Neuronal stem cell (in vitro differentiated cells): Measurements from ENCODE around the gene LCN2.

Source experiments
- DNase-seq: peaks from one replicate; pipeline ENCODE4 v3.0.0-alpha.2; 2013; ENCODE audit warnings: low spot score
- H2AFZ ChIP-seq: one replicate; pipeline ENCODE4 v1.6.1; 2013; ENCODE audit warnings: mild to moderate bottlenecking, low read length, inconsistent platforms
- H2AK5ac ChIP-seq: 2 replicates; pipeline ENCODE4 v1.6.1; 2013; ENCODE audit warnings: low read depth, mild to moderate bottlenecking, inconsistent platforms, low read length, moderate library complexity, mixed read lengths
- H2BK120ac ChIP-seq: 2 replicates; pipeline ENCODE4 v1.6.1; 2013; ENCODE audit warnings: low read depth, mild to moderate bottlenecking, inconsistent platforms, low read length, moderate library complexity, mixed read lengths
- H2BK12ac ChIP-seq: one replicate; pipeline ENCODE4 v1.6.1; 2013; ENCODE audit warnings: low read length, inconsistent platforms
- H2BK15ac ChIP-seq: 2 replicates; pipeline ENCODE4 v1.6.1; 2013; ENCODE audit warnings: mild to moderate bottlenecking, low read length, inconsistent platforms, mixed read lengths
- H2BK5ac ChIP-seq: one replicate; pipeline ENCODE4 v1.6.1; 2013; ENCODE audit warnings: inconsistent platforms, mild to moderate bottlenecking, low read length, moderate library complexity
- H3K14ac ChIP-seq: one replicate; pipeline ENCODE4 v1.6.1; 2013; ENCODE audit warnings: low read length, inconsistent platforms
- H3K18ac ChIP-seq: 2 replicates; pipeline ENCODE4 v1.6.1; 2013; ENCODE audit warnings: low read length, inconsistent platforms
- H3K23ac ChIP-seq: 2 replicates; pipeline ENCODE4 v1.6.1; 2013; ENCODE audit warnings: low read depth, mild to moderate bottlenecking, mixed read lengths, low read length, inconsistent platforms; ENCODE audit not compliant: poor library complexity
- H3K27ac ChIP-seq: replicated peaks from 3 replicates; pipeline ENCODE4 v1.5.1; 2013; ENCODE audit warnings: low read length, inconsistent platforms
- H3K27me3 ChIP-seq, 3 experiments: 2 replicates each; pipeline ENCODE4 v1.6.1; 2013; ENCODE audit warnings: low read length in 3 of 3, mild to moderate bottlenecking in 2 of 3, inconsistent platforms in 1 of 3, low read depth in 1 of 3, mixed read lengths in 1 of 3, moderate library complexity in 1 of 3; ENCODE audit not compliant: control insufficient read depth in 3 of 3, insufficient read depth in 3 of 3
- H3K36me3 ChIP-seq, 2 donors: replicated peaks in 1 of 2; 2 replicates each; pipeline ENCODE4 v1.6.1; 2013; ENCODE audit warnings: low read length in 2 of 2; ENCODE audit not compliant: control insufficient read depth in 2 of 2, insufficient read depth in 2 of 2
- H3K4ac ChIP-seq: 2 replicates; pipeline ENCODE4 v1.6.1; 2013; ENCODE audit warnings: inconsistent platforms, mild to moderate bottlenecking, low read length, moderate library complexity
- H3K4me1 ChIP-seq, 2 donors: 1 replicate in 1 of 2; 2 replicates in 1 of 2; pipeline ENCODE4 v1.6.1; 2013; ENCODE audit warnings: low read length in 2 of 2, low read depth in 1 of 2; ENCODE audit not compliant: control insufficient read depth in 2 of 2, insufficient read depth in 1 of 2
- H3K4me2 ChIP-seq: one replicate; pipeline ENCODE4 v1.6.1; 2013; ENCODE audit warnings: mild to moderate bottlenecking, low read length, inconsistent platforms; ENCODE audit not compliant: insufficient read depth, poor library complexity, severe bottlenecking
- H3K4me3 ChIP-seq, 2 donors: 2 replicates each; pipeline ENCODE4 v1.5.1; 2013; ENCODE audit warnings: low read length in 2 of 2, mild to moderate bottlenecking in 2 of 2, inconsistent platforms in 1 of 2, moderate library complexity in 1 of 2
- H3K79me1 ChIP-seq: one replicate; pipeline ENCODE4 v1.6.1; 2013; ENCODE audit warnings: low read depth, mild to moderate bottlenecking, inconsistent platforms, low read length, moderate library complexity
- H3K9ac ChIP-seq: one replicate; pipeline ENCODE4 v1.6.1; 2013; ENCODE audit warnings: mild to moderate bottlenecking, low read depth, low read length, inconsistent platforms; ENCODE audit not compliant: poor library complexity
- H3K9me3 ChIP-seq, 2 donors: replicated peaks in 1 of 2; 2 replicates each; pipeline versions ENCODE3 to v1.6.1; 2013; ENCODE audit warnings: low read length in 2 of 2, mild to moderate bottlenecking in 2 of 2, inconsistent platforms in 1 of 2, low read depth in 1 of 2, mixed read lengths in 1 of 2, moderate library complexity in 1 of 2; ENCODE audit not compliant: control insufficient read depth in 2 of 2, insufficient read depth in 1 of 2
- H4K8ac ChIP-seq: one replicate; pipeline ENCODE4 v1.6.1; 2013; ENCODE audit warnings: low read depth, mild to moderate bottlenecking, inconsistent platforms, low read length, moderate library complexity
- H4K91ac ChIP-seq: one replicate; pipeline ENCODE4 v1.6.1; 2013; ENCODE audit warnings: low read length, low read depth, mild to moderate bottlenecking, inconsistent platforms; ENCODE audit not compliant: poor library complexity
- WGBS, 2 donors: extraction: QIAGEN DNeasy Blood & Tissue Kit; methylation state at CpG; one replicate each; pipeline ENCODE4 v1.1.7; 2013; ENCODE audit warnings: missing lambda C conversion rate in 2 of 2, mixed read lengths in 1 of 2; ENCODE audit not compliant: insufficient read length in 2 of 2, insufficient replicate concordance in 1 of 2; ENCODE audit errors: extremely low coverage in 2 of 2; 5-methylcytosine and 5-hydroxymethylcytosine counted together

The LCN2 gene

GRCh38 chr9:128104171-128104618, 45.1 kb upstream of the LCN2 start:
- no CpG with 5 or more reads among the region's 6 CpGs for WGBS, 2 donors
- H2BK12ac ChIP-seq = no peak overlapping the region
- H3K36me3 ChIP-seq = peaks cover 64 to 85% of the 10 kb centered on the region in 2 donors
- no peak overlapping the region for H3K9ac ChIP-seq
- no peak overlapping the region for H2AK5ac ChIP-seq
- H3K4ac ChIP-seq = no peak overlapping the region
- H3K27me3 ChIP-seq = no peaks in the 10 kb centered on the region
- H4K8ac ChIP-seq = no peak overlapping the region
- no peak overlapping the region for H3K14ac ChIP-seq
- peaks cover 5% of the 10 kb centered on the region for H3K79me1 ChIP-seq
- peaks cover 0 to 1% of the 10 kb centered on the region in 2 donors for H3K9me3 ChIP-seq
- H3K4me3 ChIP-seq = no peak overlapping the region
- no peak overlapping the region for H2BK5ac ChIP-seq
- no peak overlapping the region for H3K18ac ChIP-seq
- H4K91ac ChIP-seq = no peak overlapping the region
- no peak overlapping the region for H2AFZ ChIP-seq
- no peak overlapping the region for H2BK15ac ChIP-seq
- H3K4me2 ChIP-seq = no peak overlapping the region
- H3K4me1 ChIP-seq = peaks cover 7 to 12% of the 10 kb centered on the region in 2 donors
- H3K23ac ChIP-seq = no peak overlapping the region
- DNase-seq = no peak
- no peak overlapping the region for H2BK120ac ChIP-seq
- no peak overlapping the region for H3K27ac ChIP-seq

- peaks cover 0 to 1% of the 10 kb centered on the region in 2 donors for H3K9me3 ChIP-seq
- H3K4me1 ChIP-seq = no peaks in the 10 kb centered on the region
- H3K18ac ChIP-seq = no peak overlapping the region
- no peak overlapping the region for H2AK5ac ChIP-seq
- peak overlapping the region; percentile 58 for H2BK12ac ChIP-seq
- no peak overlapping the region for H3K4me2 ChIP-seq
- no peak overlapping the region for H3K27ac ChIP-seq
- no peak overlapping the region for H3K4me3 ChIP-seq
- H3K79me1 ChIP-seq = no peaks in the 10 kb centered on the region
- no peak overlapping the region for H2AFZ ChIP-seq
- peaks cover 66 to 87% of the 10 kb centered on the region in 2 donors for H3K36me3 ChIP-seq
- H3K23ac ChIP-seq = peak overlapping the region; percentile 65
- no peak overlapping the region for H4K91ac ChIP-seq
- peak overlapping the region; percentile 21 for H3K9ac ChIP-seq
- H3K4ac ChIP-seq = no peak overlapping the region
- H2BK120ac ChIP-seq = no peak overlapping the region
- H3K27me3 ChIP-seq = no peaks in the 10 kb centered on the region
- H2BK5ac ChIP-seq = no peak overlapping the region
- no peak overlapping the region for H2BK15ac ChIP-seq
- no peak overlapping the region for H3K14ac ChIP-seq
- no peak for DNase-seq
- no CpG with 5 or more reads among the region's 21 CpGs for WGBS, 2 donors
- H4K8ac ChIP-seq = no peak overlapping the region
Observed at GRCh38 chr9:128105538-128106175, 43.6 kb upstream of the LCN2 start.

- Histone ChIP-seq H3K23ac (peak overlapping the region; percentile 43), H3K14ac (no peak overlapping the region), H4K91ac (no peak overlapping the region), H3K4me2 (no peak overlapping the region), H2AFZ (no peak overlapping the region), H3K36me3 (peaks cover 59 to 80% of the 10 kb centered on the region in 2 donors), H3K9ac (no peak overlapping the region), H3K18ac (no peak overlapping the region), H2BK5ac (peak overlapping the region; percentile 66), H2BK15ac (no peak overlapping the region), H3K27ac (no peak overlapping the region), H3K79me1 (no peaks in the 10 kb centered on the region), H3K4me1 (no peaks in the 10 kb centered on the region), H2AK5ac (no peak overlapping the region), H3K4me3 (no peak overlapping the region), H3K4ac (no peak overlapping the region), H3K27me3 (no peaks in the 10 kb centered on the region), H2BK120ac (no peak overlapping the region), H3K9me3 (peaks cover 0 to 1% of the 10 kb centered on the region in 2 donors), H2BK12ac (peak overlapping the region; percentile 16), H4K8ac (no peak overlapping the region)
- no peak for DNase-seq
- no CpG with 5 or more reads among the region's 23 CpGs for WGBS, 2 donors
Observed at GRCh38 chr9:128106181-128106939, 42.9 kb upstream of the LCN2 start.

- H2BK12ac ChIP-seq = peak overlapping the region; percentile 16
- H3K23ac ChIP-seq = peak overlapping the region; percentile 43
- H3K4me3 ChIP-seq = no peak overlapping the region
- no peak overlapping the region for H3K14ac ChIP-seq
- H3K9ac ChIP-seq = no peak overlapping the region
- H3K18ac ChIP-seq = no peak overlapping the region
- no peak for DNase-seq
- no peak overlapping the region for H3K4ac ChIP-seq
- no peaks in the 10 kb centered on the region for H3K4me1 ChIP-seq
- no peak overlapping the region for H3K27ac ChIP-seq
- H2AFZ ChIP-seq = no peak overlapping the region
- no peak overlapping the region for H2BK15ac ChIP-seq
- no peak overlapping the region for H4K8ac ChIP-seq
- H3K27me3 ChIP-seq = no peaks in the 10 kb centered on the region
- H4K91ac ChIP-seq = no peak overlapping the region
- H3K36me3 ChIP-seq = peaks cover 54 to 73% of the 10 kb centered on the region in 2 donors
- peaks cover 0 to 1% of the 10 kb centered on the region in 2 donors for H3K9me3 ChIP-seq
- no peak overlapping the region for H2BK120ac ChIP-seq
- H3K79me1 ChIP-seq = no peaks in the 10 kb centered on the region
- H2AK5ac ChIP-seq = no peak overlapping the region
- no peak overlapping the region for H3K4me2 ChIP-seq
- H2BK5ac ChIP-seq = peak overlapping the region; percentile 66
- no CpG with 5 or more reads among the region's 23 CpGs for WGBS, 2 donors
Observed at GRCh38 chr9:128106940-128107467, 42.2 kb upstream of the LCN2 start.
